22Rv1 (cell line): Measurements from ENCODE around the gene PTPRA.

ENCODE experiments used
- CTCF ChIP-seq: fragments of 450-650 bp; IDR thresholded peaks from 2 replicates; pipeline ENCODE4 v1.5.1; 2017; ENCODE audit warnings: mild to moderate bottlenecking
- ZFX ChIP-seq: fragments of 450-650 bp; IDR thresholded peaks from 2 replicates; pipeline ENCODE4 v1.6.1; 2017; ENCODE audit warnings: antibody characterized with exemption, borderline replicate concordance

GRCh38 chr20:2981646-2982045 lies 108.4 kb downstream of the PTPRA start:
- TF ChIP-seq CTCF (no peak), ZFX (no peak)
